Limb (tissue), 2 donors: ENCODE results near the gene IQSEC1.

Experiments
- DNase-seq, 2 donors: peaks; one replicate each; pipeline ENCODE4 v3.0.0-alpha.2; 2016; ENCODE audit errors: extremely low spot score in 2 of 2

Gene IQSEC1

GRCh38 chr3:12986031-12986430 lies 87.2 kb downstream of the IQSEC1 start:
- no peak for DNase-seq

GRCh38 chr3:12985148-12985547 lies 88.1 kb downstream of the IQSEC1 start:
- no peak for DNase-seq

DNA sequence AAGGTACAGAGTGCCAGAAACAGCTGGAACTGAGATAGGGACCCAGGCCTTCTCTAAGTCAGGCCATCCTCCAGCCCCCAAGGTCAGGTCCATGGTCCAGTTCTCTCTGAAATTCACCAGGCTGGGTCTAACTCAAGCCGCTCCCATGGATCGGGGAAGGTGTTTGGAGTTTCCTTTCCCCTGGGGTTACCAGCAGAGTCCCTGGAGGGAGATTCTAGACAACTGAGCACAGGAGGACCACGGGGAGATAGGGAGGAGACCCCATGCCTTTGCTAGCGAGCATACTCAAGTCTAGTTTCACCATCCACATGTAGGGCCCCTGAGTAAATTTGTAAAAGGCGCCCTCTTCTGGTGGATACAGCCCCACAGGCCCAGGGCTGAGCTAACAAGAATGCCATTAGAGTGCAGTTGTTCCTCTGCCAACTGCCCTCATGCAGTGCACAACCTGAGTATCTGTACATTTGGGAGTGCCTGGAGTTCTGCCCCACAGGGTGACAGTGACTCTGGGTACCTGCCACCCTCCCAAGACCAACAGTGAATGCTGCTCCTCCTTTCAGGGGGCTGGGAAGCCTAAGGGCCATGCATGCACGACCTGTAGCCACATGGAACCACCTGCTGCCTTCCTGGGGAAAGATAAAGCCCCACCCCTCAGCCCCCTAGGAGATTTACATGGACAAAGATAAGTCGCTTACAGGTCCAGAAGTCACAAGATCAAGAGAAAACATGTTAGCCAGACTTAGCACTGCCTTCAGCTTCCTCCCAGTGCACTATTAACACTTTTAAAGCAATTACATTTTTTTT lies 89.0 kb downstream of the IQSEC1 start:
- peak; percentile 65 to 74 for DNase-seq

DNA sequence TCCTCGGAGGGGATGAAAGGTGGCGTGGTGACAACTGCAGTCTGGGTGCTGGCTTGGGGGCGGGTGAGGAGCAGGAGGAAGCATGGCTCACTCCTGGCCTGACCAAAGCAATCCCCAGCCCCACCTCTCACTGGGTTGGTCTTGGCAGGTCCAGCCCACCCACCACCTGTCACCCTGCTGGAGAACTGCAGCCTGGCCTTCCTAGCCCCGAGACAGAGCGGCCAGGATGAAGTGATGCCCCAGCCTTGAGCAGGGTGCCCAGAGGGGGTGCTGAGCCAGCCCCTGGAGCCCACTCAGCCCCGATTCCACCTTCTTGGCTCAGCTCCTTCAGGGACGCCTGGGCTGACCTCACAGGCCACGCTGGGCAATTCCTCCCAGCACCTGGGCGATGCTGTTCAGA lies 89.9 kb downstream of the IQSEC1 start:
- DNase-seq, result no peak

DNA sequence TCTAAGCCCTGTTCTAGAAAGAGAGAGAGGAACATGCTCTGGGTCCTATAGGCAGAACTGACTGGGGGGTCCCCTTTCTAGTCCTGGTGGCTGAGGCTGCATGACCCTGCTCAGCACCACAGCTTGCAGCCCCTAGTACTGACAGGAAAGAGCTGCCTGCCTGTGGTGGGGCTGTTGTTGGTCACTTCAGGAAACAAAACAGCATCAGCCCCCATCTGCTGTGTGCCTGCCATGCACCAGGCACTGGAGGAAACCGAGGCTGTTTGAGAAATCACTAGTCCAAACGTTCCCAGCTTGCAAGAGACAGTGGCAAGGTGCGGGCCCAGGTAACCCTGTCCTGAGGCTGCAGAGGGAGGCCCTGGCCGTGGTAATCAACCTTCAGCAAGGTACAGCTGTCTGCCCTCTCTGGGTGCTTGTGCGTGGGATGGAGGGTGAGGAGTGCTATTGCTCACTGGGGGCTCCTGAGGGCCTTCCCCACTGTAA lies 90.6 kb downstream of the IQSEC1 start:
- DNase-seq, result no peak

DNA sequence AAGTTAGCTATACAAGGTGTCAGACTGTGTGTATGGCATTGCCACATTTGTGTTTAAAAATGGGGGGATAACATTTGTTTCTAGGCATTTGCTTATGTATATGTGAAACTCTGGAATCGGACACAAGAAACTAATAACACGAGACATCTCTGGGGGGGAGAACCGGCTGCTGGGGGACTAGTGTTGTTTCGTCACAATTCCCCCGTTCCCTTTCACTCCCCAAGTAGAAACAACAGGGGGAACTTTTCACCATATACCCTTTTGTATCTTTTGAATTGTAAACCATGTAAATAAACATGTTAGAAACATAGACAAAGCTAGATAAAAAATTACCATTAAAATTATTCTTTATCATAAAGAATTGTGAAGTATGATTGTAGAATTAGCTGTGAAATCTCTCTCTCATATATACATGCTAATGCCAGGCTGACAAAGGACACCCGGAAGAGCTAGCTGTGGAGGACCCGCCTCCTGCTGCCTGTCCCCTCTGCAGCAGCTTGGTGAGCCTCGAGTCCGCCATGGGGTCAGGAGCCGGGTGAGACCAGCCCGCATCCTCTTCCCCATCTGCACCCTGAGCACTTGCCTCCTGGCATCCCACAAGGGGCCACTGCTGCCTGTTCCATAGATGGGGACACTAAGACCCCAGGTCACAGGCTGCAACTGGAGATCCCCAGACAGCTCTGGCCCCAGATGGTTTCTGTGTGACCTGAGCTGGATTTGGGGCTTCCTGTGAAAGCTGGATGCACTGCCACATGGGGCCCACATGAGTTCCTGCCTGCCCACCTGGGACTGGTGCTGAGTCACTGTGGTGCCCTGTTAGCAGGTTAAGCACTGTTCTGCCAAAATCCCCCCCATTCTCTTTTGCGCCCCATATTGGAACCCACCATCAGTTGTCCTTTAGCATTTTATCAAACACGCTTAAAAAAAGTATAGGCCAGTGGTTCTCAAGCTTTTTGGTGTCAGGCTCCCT lies 91.6 kb downstream of the IQSEC1 start:
- DNase-seq, result peak in 1 of 2 donors; percentile 23

GRCh38 chr3:12980596-12981290 lies 92.5 kb downstream of the IQSEC1 start:
- DNase-seq, result no peak

GRCh38 chr3:12979947-12980487 lies 93.2 kb downstream of the IQSEC1 start:
- no peak for DNase-seq

DNA sequence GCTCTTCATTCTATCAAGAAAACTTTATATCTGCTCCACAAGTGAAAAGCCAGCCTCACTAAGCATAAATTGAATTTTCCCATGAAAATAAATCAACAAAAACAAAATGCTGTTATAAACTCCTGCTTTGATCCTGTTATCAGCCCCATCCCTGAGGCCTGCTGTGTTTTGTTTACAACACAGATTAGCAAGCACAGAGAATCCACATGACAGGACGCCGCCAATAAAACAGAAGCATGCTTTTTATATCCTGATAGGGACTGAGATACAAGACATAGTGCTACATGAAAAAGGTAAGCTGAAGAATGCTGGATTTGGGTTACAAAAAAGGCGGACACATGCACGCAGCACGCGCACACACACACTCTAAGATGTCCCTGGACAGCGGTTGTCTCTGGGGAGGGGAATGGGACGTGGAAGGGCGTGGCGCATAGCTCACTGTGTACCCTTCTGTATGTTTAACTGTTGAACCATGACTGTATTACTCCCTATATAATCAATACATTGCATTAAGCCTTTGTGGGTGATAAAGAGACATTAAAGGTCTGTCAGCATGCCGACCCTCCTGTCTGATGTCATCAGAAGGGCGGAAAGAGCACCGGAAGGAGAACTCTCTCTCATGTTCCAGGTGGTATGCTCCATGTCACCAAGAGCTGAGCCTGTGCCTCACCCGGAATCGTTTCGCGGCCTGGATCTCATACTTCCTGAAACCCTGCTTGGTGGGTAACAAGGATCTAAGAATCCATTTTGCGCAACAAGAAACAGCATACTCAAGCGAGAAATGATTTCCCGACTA lies 93.9 kb downstream of the IQSEC1 start:
- no peak for DNase-seq

DNA sequence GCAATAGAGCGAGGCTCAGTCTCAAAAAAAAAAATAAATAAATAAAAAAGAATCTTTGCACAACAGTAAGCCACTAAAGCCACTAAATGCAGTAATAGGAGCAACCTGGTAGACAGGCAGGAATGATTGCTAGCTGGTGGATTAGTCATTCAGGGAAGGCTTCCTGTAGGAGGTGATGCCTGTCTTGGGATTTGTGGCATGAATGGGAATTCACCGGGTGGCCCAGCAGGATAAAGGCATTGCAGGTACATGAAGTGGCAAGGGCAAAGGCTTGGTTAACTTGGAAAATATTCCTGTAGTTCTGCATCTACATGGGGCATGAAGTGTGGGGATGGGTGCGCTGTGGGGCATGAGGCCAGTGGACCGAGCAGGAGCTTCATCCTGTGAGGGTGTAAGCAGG lies 94.5 kb downstream of the IQSEC1 start:
- no peak for DNase-seq

GRCh38 chr3:12977117-12977808 lies 96.0 kb downstream of the IQSEC1 start:
- DNase-seq, result no peak

DNA sequence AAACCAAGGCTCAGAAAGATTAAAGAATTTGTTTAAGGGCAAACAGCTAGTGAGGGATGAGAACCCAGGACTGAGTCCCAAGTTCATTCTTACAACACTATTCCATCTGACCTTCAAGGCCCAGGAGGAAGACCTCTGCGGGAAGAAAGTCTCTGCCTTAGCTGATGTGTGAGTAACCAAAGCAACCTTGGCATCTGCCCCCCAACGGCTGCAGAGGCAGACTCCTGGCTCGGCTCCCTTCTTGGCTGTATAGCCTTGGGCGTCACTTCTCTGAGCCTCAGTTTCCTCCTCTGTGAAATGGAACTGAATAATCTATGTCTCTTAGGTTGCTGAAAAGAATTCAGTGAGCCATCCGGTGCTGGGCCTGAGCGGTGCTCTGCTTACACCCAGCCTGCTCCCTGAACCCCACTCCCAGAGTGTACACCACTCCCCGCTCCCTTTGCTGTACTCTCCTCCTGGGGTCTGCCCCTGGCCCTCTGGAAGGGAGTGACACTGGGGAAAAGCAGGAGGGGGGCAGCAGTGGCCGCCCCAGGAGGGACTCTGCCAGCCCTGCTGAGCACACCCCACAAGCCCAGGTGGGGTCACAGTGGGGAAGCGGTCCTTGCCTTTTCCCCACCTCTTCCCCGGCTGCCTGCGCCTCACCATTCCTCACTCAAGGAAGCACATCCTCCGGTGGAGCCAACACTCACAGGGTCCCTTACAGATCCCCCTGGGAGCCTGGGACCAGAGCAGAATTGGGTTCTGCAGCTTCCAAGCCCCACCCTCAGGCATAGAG lies 97.3 kb downstream of the IQSEC1 start:
- DNase-seq, result no peak

DNA sequence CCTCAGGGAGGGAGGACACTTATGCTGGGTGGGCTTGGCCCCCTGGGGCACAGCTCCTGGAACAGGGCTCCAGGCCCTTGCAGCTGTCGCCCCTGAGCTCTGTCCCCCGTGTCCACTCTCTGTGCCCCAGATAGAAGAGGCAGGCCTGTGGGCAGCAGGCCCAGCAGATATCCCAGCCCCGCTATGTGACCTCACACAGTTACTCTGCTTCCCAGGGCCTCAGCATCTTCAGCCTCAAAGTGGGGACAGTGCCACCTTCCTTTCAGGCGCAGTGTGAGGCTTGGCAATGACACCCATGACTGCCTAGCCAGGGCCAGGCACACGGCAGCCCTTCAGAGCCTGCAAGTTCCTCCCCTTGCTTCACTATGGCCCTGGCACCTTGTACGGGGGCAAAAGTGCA lies 98.4 kb downstream of the IQSEC1 start:
- DNase-seq, result no peak

DNA sequence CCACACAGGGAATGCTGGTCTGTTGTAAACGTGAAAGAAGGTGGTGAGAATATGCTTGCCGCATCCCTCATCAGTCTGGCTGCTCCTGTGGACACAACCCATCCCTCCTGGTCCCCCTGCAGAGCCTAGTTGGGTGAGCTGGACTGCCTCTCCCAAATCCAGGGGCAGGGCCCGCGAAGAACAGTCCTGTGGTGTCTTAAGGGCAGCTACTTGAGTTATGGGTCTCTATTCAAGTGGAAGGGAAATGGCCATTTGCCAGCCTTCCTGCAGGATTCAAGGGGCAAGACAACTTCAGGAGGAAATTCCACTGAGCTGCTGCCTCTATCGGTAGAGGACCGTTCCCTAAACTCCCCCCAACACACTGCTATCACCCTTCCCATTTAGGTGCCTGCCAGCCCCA lies 98.9 kb downstream of the IQSEC1 start:
- no peak for DNase-seq

- DNase-seq, result no peak
Measured at GRCh38 chr3:12973827-12974226, 99.4 kb downstream of the IQSEC1 start.

GRCh38 chr3:12972781-12973702 lies 100.2 kb downstream of the IQSEC1 start:
- DNase-seq, result no peak

DNA sequence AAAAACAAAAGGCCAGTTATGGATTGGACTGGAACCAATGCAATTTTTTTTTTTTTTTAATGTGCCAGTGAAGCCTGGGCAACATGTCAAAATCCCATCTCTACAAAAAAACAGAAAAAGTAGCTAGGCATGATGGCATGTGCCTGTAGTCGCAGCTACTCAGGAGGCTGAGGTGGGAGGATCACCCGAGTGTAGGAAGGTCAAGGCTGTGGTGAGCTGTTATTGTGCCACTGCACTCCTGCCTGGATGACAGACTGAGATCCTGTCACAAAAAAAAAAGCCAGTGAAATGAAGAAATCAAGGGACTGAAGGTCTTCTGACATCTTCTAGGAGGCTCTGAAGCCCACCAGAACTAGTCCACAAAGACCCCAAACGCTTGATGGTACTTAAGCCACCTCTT lies 101.2 kb downstream of the IQSEC1 start:
- DNase-seq, result no peak

DNA sequence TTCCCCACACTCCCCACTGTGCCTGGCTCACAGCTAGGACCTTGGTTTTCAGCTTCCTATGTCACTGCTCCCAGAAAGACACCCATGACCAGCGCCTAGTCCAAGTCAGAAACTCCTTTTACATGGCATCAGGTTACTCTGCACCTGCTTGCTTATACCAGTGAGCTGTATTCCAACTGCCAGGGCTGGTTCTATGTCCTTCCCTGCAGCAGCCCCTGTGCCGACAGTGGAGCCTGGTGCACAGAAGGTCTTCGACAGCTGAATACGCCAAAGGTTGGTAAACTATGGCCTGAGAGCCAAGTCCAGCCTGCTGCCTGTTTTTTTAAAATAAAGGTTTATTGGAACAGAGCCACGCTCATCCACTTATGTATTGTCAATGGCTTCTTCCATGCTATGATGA lies 102.5 kb downstream of the IQSEC1 start:
- DNase-seq, result no peak
